ENCODE measurements around the gene AMFR. TPM values are rescaled to one million over a fixed set of nuclear protein-coding genes. Genes with fewer than 3 reads are reported as not detected.

The AMFR gene
- total RNA-seq, 6 experiments from 2014 or later, result 92.2 to 189 (median 137) TPM

DNA sequence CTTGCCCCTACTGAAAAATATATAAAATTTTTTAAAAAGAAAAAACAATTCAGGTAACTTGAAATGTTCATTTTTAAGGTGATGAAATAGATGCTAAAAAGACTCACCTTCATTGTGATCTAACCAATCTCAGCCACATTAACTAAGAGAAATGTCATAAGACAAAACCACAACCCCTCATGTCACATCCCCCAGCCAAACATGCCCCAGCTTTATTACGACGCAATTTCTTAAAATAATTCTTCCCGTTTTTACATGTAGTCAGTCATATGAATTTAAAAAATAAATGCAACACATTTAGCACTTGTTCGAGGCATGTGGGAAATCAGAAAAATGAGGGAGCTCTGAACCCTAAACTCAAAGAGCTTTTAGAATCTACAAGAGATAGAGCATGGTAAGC lies 9.5 kb downstream of the AMFR start:
- H3K27ac ChIP-seq, result no peak overlapping the region
- no peaks in the 10 kb centered on the region for H3K36me3 ChIP-seq
- ATAC-seq (peak in 1 of 4 donors; percentile 22), DNase-seq (no peak)
- H3K27me3 ChIP-seq, result no peaks in the 10 kb centered on the region
- TF ChIP-seq CTCF (IDR thresholded peaks at IDR 0.05), result no peak
- no peak for TF ChIP-seq POLR2A (IDR thresholded peaks at IDR 0.05)
- H3K9me3 ChIP-seq, result peaks cover 0 to 2% (median 0%) of the 10 kb centered on the region in 4 donors
- 49% methylated on average over 4 of the region's 4 CpGs for WGBS (ENCODE audit: insufficient coverage, low coverage, low lambda C conversion rate, missing lambda C conversion rate)
- H3K4me3 ChIP-seq, result no peak overlapping the region
- peaks cover 0 to 21% (median 0%) of the 10 kb centered on the region in 4 donors for H3K4me1 ChIP-seq
- intact Hi-C loops (cut with DNase I), result no loop called here

DNA sequence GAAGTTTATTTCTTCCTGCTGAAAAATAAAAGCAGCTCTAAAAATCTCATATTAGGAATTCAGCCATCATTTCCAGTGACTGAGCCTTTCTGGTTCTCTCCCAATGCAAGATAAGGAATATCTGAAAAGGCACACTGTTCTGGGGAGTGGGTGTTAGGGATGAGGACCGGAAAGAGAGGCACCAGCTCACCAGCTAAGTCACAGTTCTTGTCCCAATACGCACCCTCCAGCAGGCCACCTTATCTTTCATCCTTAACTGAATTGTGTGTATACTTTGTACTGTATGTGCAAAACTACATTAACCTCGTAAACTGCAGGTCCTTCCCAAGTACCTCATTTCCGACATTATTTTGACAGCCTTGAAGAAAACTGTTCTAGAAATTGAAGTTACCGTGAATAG lies 11.0 kb downstream of the AMFR start:
- Histone ChIP-seq H3K36me3 (no peaks in the 10 kb centered on the region), H3K27ac (no peak overlapping the region), H3K9me3 (peaks cover 0 to 2% (median 0%) of the 10 kb centered on the region in 4 donors), H3K4me1 (peaks cover 0 to 14% (median 4%) of the 10 kb centered on the region in 4 donors), H3K27me3 (no peaks in the 10 kb centered on the region), H3K4me3 (no peak overlapping the region)
- no peak for ATAC-seq
- TF ChIP-seq POLR2A (IDR thresholded peaks at IDR 0.05) (no peak), CTCF (IDR thresholded peaks at IDR 0.05) (no peak)
- 98% methylated on average over 5 of the region's 5 CpGs for WGBS (ENCODE audit: insufficient coverage, low coverage, low lambda C conversion rate, missing lambda C conversion rate)
- DNase-seq, result no peak
- intact Hi-C loops (cut with DNase I), result no loop called here

- ATAC-seq, result no peak
Measured at GRCh38 chr16:56413381-56413780, 12.0 kb downstream of the AMFR start.

DNA sequence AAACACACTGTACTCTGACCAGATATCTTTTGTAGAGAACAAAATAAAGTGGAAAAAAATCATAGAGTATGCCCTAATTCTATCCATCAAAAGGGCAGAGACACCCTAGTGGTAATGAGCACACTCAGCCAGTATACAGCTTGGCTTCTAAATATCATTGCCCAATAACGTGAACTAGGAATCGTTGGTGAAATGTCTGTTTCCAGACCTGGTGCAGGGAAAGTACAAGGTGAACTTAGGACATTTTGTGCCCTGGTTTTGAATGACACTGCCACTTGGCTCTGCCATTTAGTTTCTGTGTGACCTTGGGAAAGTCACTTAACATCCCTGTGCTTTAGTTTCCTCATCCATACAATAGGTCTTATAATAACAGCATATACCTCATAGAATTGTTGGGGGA lies 13.7 kb downstream of the AMFR start:
- TF ChIP-seq CTCF (IDR thresholded peaks at IDR 0.05), result peak in 1 of 4 donors; percentile 43
- no peak for TF ChIP-seq POLR2A (IDR thresholded peaks at IDR 0.05)
- intact Hi-C loops (cut with DNase I), result no loop called here

More at GRCh38 chr16:56413381-56413780, 12.0 kb downstream of the AMFR start:
- DNase-seq, result no peak
- H3K27ac ChIP-seq, result no peak overlapping the region
- no peak overlapping the region for H3K4me3 ChIP-seq
- no peaks in the 10 kb centered on the region for H3K27me3 ChIP-seq
- no peak for TF ChIP-seq CTCF (IDR thresholded peaks at IDR 0.05)
- TF ChIP-seq POLR2A (IDR thresholded peaks at IDR 0.05), result no peak
- WGBS (ENCODE audit: insufficient coverage, low coverage, low lambda C conversion rate, missing lambda C conversion rate), result 72% methylated on average over 5 of the region's 5 CpGs
- intact Hi-C loops (cut with DNase I), result no loop called here
- peaks cover 0 to 2% (median 0%) of the 10 kb centered on the region in 4 donors for H3K9me3 ChIP-seq
- H3K4me1 ChIP-seq, result peaks cover 0 to 22% (median 8%) of the 10 kb centered on the region in 4 donors
- H3K36me3 ChIP-seq, result no peaks in the 10 kb centered on the region

More for the DNA sequence above, 13.7 kb downstream of the AMFR start:
- Histone ChIP-seq H3K36me3 (peaks cover 0 to 8% (median 4%) of the 10 kb centered on the region in 4 donors), H3K9me3 (peaks cover 0 to 2% (median 0%) of the 10 kb centered on the region in 4 donors), H3K27ac (no peak overlapping the region), H3K4me1 (peaks cover 0 to 35% (median 15%) of the 10 kb centered on the region in 4 donors), H3K27me3 (no peaks in the 10 kb centered on the region), H3K4me3 (no peak overlapping the region)
- 51% methylated on average over 2 of the region's 2 CpGs for WGBS (ENCODE audit: insufficient coverage, low coverage, low lambda C conversion rate, missing lambda C conversion rate)
- DNase-seq (no peak), ATAC-seq (peak; percentile 4 to 75 (median 30))

Measured in right lobe of liver (tissue), 6 donors.